Thyroid gland (tissue), 4 donors: Measurements from ENCODE around the gene PATL1. TPM values are rescaled to one million over a fixed set of nuclear protein-coding genes. Genes with fewer than 3 reads are reported as not detected.

Experiments
- DNase-seq, 2 donors: peaks; one replicate each; pipeline ENCODE4 v3.0.0-alpha.2; 2019
- H3K27ac ChIP-seq, 3 donors: fragments of 200-600 bp; sonication (generic); 1 replicate in 2 of 3; 2 replicates in 1 of 3; pipeline ENCODE4 v1.5.1; 2016 to 2019; ENCODE audit warnings: mild to moderate bottlenecking in 1 of 3, moderate library complexity in 1 of 3
- H3K27me3 ChIP-seq: fragments of 200-600 bp; sonication (generic); one replicate; pipeline ENCODE4 v1.5.1; 2019
- H3K36me3 ChIP-seq, 2 donors: fragments of 200-600 bp; sonication (generic); one replicate each; pipeline ENCODE4 v1.5.1; 2016 to 2019
- H3K4me1 ChIP-seq, 2 donors: fragments of 200-600 bp; sonication (generic); one replicate each; pipeline ENCODE4 v1.5.1; 2017 to 2019
- H3K4me3 ChIP-seq, 3 donors: fragments of 200-600 bp; sonication (generic); replicated peaks in 1 of 3; 1 replicate in 2 of 3; 2 replicates in 1 of 3; pipeline ENCODE4 v1.5.1; 2016; ENCODE audit warnings: mild to moderate bottlenecking in 1 of 3
- H3K9me3 ChIP-seq: fragments of 200-600 bp; sonication (generic); one replicate; pipeline ENCODE4 v1.5.1; 2017
- CTCF ChIP-seq, 6 experiments: fragments of 200-600 bp in 3 of 6; fragments of 450-650 bp in 3 of 6; sonication (generic) in 3 of 6; IDR thresholded peaks; one replicate each; pipeline ENCODE4 v1.5.1; 2016 to 2019; ENCODE audit warnings: antibody characterized with exemption in 6 of 6, mild to moderate bottlenecking in 2 of 6, inconsistent platforms in 1 of 6, moderate library complexity in 1 of 6
- POLR2A ChIP-seq, 2 donors: fragments of 450-650 bp; IDR thresholded peaks; one replicate each; pipeline ENCODE4 v1.6.1; 2017; ENCODE audit warnings: antibody characterized with exemption in 2 of 2, mild to moderate bottlenecking in 2 of 2, moderate library complexity in 1 of 2
- WGBS, 2 donors: methylation state at CpG; one replicate each; pipeline ENCODE4 v1.1.5; 2017; 5-methylcytosine and 5-hydroxymethylcytosine counted together
- intact Hi-C: fragments of 100-400 bp; cut with DNase I; formaldehyde crosslinking; loops from one replicate; pipeline ENCODE4 v1.15.1; 2023
- total RNA-seq, 4 donors: library from RNA; depleted of rRNA; stranded (reverse); fragments of >200 nt; gene quantifications; one replicate each; pipeline ENCODE4 v1.2.3, GENCODE V29; 2016

The PATL1 gene
- total RNA-seq, 4 donors from 2014 or later, result 14.5 to 19.8 (median 17.0) TPM

GRCh38 chr11:59680287-59681154 lies 11.7 kb upstream of the PATL1 start:
- Histone ChIP-seq H3K36me3 (no peaks in the 10 kb centered on the region), H3K27ac (no peak overlapping the region), H3K27me3 (no peaks in the 10 kb centered on the region), H3K4me3 (no peak overlapping the region), H3K4me1 (no peaks in the 10 kb centered on the region), H3K9me3 (no peaks in the 10 kb centered on the region)
- DNase-seq, result peak; percentile 73 to 77
- intact Hi-C loops, result no loop called here
- 48 to 52% methylated on average over 1 of the region's 1 CpG for WGBS, 2 donors
- TF ChIP-seq CTCF (IDR thresholded peaks at IDR 0.05) (peak; percentile 27 to 76 (median 71)), POLR2A (IDR thresholded peaks at IDR 0.05) (no peak)

GRCh38 chr11:59679347-59679746 lies 10.5 kb upstream of the PATL1 start:
- DNase-seq, result no peak
- H3K4me1 ChIP-seq, result no peaks in the 10 kb centered on the region
- intact Hi-C loops, result loop anchor here (10.0 kb wide), 1 partner anchor 145 kb away; no protein-coding TSS in a partner anchor
- H3K36me3 ChIP-seq, result no peaks in the 10 kb centered on the region
- TF ChIP-seq CTCF (IDR thresholded peaks at IDR 0.05) (no peak), POLR2A (IDR thresholded peaks at IDR 0.05) (no peak)
- H3K9me3 ChIP-seq, result no peaks in the 10 kb centered on the region
- no peak overlapping the region for H3K27ac ChIP-seq
- H3K27me3 ChIP-seq, result no peaks in the 10 kb centered on the region
- H3K4me3 ChIP-seq, result no peak overlapping the region

GRCh38 chr11:59678813-59679165 lies 10.0 kb upstream of the PATL1 start:
- intact Hi-C loops, result loop anchor here (10.0 kb wide), 1 partner anchor 144 kb away; no protein-coding TSS in a partner anchor
- no peaks in the 10 kb centered on the region for H3K4me1 ChIP-seq
- WGBS, 2 donors, result 89 to 92% methylated on average over 3 of the region's 3 CpGs
- no peak for DNase-seq
- no peaks in the 10 kb centered on the region for H3K9me3 ChIP-seq
- no peaks in the 10 kb centered on the region for H3K27me3 ChIP-seq
- no peaks in the 10 kb centered on the region for H3K36me3 ChIP-seq
- no peak overlapping the region for H3K4me3 ChIP-seq
- TF ChIP-seq CTCF (IDR thresholded peaks at IDR 0.05), result no peak
- no peak for TF ChIP-seq POLR2A (IDR thresholded peaks at IDR 0.05)
- H3K27ac ChIP-seq, result no peak overlapping the region

- Histone ChIP-seq H3K9me3 (no peaks in the 10 kb centered on the region), H3K4me1 (no peaks in the 10 kb centered on the region), H3K4me3 (no peak overlapping the region), H3K36me3 (no peaks in the 10 kb centered on the region), H3K27ac (no peak overlapping the region), H3K27me3 (no peaks in the 10 kb centered on the region)
- intact Hi-C loops, result loop anchor here (10.0 kb wide), 1 partner anchor 143 kb away; no protein-coding TSS in a partner anchor
- TF ChIP-seq POLR2A (IDR thresholded peaks at IDR 0.05) (no peak), CTCF (IDR thresholded peaks at IDR 0.05) (no peak)
- WGBS, 2 donors, result 90 to 91% methylated on average over 2 of the region's 2 CpGs
- DNase-seq, result no peak
These were observed 9.4 kb upstream of the PATL1 start for GRCh38 chr11:59678118-59678812.

- Histone ChIP-seq H3K27ac (no peak overlapping the region), H3K36me3 (no peaks in the 10 kb centered on the region), H3K4me1 (no peaks in the 10 kb centered on the region), H3K27me3 (no peaks in the 10 kb centered on the region), H3K9me3 (no peaks in the 10 kb centered on the region), H3K4me3 (no peak overlapping the region)
- intact Hi-C loops, result loop anchor here (10.0 kb wide), 1 partner anchor 141 kb away; no protein-coding TSS in a partner anchor
- DNase-seq, result no peak
- TF ChIP-seq CTCF (IDR thresholded peaks at IDR 0.05) (no peak), POLR2A (IDR thresholded peaks at IDR 0.05) (no peak)
- WGBS, 2 donors, result 86 to 89% methylated on average over 8 of the region's 8 CpGs
These were observed 7.4 kb upstream of the PATL1 start for GRCh38 chr11:59676205-59676604.
